ENCODE data around the gene CAAP1.
"Not testable (repeated sequence)": the region's sequence is repeated elsewhere in the genome, so short reads cannot be mapped to it uniquely, and the experiment has no call there.

Gene CAAP1

GRCh38 chr9:26892251-26893029 is at the start of gene CAAP1:
Gene CAAP1, minus strand, starts transcription at chr9:26892802. Its CDS starts 87 bp downstream, at chr9:26892715.
- DNase-seq, result peak; percentile 67

GRCh38 chr9:26940779-26941178 is 48.2 kb upstream of the CAAP1 start:
- DNase-seq, result no peak

- DNase-seq, result no peak
These were observed 47.5 kb upstream of the CAAP1 start for GRCh38 chr9:26939955-26940711.

DNA sequence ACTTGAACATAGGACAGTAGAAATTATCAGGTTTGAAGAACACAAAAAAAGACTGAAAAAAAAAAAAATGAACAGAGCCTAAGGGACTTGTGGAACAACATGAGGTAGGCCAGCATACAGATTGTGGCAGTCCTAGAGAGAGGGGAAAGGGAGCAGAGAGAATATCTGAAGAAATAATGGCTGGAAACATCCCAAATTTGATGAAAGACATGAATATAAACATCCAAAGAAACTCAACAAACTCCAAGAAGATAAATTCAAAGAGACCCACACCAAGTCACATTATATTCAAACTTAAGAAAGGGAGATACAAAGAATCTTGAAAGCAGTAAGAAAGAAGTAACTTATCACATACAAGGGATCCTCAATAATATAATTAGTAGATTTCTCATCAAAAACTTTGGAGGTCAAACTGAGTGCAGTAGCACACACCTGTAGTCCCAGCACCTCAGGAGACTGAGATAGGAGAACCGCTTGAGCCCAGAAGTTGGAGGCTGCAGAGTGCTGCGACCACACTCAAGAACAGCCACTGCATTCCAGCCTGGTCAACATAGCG is 45.3 kb upstream of the CAAP1 start:
- no peak for DNase-seq

DNA sequence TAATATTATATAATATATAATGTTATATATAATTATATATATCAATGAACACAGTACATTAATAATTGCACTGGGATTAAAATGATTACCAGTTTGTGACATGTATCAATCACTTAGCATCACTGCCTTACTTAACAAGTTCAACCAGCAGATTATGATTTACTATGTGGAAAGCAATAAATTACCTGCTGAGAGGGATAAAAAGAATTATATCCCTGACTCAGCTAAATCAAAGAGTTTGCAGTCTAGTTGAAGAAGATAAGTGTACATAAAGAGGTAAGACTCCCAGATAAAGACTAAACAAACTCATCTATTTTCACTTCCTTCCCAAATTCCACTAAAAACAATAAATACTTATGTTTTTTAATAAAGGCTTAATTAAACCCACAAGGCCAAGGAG is 43.2 kb upstream of the CAAP1 start:
- DNase-seq, result no peak

DNA sequence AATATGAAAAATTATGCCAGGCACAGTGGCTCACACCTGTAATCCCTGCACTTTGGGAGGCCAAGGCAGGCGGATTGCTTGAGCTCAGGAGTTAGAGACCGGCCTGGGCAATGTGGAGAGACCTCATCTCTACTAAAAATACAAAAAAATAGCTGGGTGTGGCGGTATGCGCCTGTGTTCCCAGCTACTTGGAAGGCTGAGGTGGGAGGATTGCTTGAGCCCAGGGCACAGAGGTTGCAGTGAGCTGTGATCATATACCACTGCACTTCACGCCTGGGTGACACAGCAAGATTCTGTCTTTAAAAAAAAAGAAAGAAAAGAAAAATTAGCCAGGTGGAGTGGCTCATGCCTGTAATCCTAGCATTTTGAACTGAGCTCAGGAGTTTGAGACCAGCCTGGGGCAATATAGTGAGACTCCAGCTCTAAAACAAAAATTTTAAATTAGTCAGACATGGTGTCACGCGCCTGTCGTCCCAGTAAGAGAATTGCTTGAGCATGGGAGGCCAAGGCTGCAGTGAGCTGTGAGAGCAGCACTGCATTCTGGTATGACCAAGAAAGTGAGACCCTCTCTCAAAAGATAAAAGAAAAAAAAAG is 36.4 kb upstream of the CAAP1 start:
- DNase-seq, result no peak

DNA sequence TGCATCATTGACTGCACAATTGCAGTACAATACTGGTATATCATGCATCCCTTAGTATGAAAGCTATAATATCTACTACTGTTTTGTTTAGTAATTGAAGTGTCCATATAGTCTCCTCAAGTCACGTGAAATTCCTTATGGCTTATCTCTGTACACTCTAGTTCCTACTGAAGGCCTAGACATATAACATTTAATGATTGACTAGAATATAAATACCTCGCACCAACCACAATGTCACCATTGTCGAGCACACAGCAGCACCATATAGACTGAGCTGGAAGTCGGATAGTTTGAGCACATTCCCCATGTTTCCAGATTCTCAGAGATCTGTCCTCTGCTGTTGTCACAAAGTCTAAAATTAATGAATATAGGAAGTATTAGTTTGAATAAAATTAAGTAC is 33.0 kb upstream of the CAAP1 start:
- no peak for DNase-seq

GRCh38 chr9:26919698-26920097 is 27.1 kb upstream of the CAAP1 start:
- DNase-seq, result no peak

DNA sequence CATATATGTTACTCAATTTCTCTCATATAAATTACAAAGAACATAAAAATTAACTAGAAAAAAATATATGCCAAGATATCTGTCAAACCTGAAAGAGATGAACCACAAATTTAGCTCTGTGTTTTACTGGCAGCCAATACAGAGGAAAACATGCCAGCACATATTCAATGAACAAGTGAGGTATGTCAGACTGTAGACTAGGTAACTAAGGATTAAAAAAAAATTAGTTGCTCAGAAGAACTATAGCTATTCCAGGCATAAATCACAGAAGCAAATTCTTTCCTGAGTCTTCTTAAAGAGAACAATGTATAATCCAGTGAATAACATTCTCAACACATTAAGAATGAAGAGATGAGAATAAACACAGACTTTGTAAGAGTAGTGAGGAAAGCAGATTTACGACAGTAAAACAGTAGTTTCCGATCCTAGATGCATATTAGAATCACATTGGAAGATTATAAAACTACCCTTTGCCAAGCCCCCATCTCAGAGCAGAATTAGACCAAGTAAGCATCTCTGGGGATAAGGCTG is 20.6 kb upstream of the CAAP1 start:
- DNase-seq, result no peak

DNA sequence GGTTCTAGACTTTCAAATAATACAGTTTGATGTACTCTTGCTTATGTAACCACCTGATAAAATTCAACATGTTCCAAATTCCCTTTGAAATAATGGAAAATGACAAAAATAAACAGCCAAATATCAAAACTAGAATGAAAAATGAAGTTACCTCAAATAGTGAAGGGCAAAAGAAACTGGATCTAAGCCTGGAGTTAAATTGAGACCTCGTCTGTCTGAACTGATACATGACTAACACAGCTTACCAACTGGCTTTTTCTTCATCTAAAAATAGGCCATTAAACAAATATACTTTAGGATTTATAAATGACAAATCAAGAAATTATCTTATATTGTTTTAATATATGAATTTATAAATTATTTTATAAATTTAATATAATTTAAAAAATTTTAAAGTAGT is 12.1 kb upstream of the CAAP1 start:
- no peak for DNase-seq

DNA sequence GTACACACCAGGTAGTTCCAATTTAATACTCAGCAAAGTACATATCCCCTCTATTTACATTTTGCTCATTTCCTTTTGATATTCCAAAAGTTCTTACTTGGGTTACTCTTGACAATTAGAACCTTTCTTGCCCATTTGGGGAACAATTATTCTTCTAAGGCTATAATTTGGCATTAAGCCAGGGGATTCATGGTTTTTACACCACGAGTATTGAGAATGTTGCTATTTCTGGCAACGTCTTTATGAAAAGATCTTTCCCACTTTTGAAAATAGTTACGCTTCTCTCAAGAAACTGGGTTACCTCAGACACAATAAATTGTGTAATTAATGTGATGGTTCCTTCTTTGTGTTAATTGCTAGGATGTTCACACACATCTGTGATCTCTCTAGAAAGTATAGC is 11.5 kb upstream of the CAAP1 start:
- no peak for DNase-seq

DNA sequence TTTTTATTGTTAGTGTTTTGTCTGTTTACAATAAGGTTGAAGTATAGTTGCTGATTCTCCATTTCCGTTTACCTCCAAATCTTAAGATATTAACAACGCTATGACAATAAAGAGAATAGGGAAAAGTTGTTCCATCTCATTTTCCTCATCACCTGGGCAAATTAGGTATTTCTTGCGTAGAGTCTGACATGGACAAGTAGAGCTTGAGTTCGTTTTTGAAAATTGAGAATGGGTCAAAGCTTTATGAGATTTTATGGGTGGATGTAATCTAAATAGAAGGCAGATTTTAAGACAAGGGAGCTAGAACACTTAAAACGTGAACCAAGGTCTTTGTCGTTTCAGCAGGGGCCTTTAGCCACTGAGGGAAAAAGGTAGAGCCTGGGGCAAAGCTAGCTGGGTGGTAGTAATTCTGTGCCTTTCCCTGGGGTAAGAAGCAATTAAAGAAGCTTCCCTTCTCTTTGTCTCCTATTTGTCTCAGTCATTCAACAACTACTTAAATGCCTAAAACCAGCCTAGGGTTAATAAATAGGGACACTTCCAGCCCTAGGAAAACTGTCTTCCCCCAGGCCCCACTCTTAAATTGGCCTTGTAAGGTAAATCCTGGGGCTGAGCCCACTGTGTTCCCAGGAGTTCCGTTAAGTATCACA is 551 bp upstream of the CAAP1 start:
- DNase-seq, result no peak

GRCh38 chr9:26891726-26892125 is 876 bp downstream of the CAAP1 start:
- DNase-seq, result no peak

GRCh38 chr9:26888271-26888670 is 4.3 kb downstream of the CAAP1 start:
- no peak for DNase-seq

DNA sequence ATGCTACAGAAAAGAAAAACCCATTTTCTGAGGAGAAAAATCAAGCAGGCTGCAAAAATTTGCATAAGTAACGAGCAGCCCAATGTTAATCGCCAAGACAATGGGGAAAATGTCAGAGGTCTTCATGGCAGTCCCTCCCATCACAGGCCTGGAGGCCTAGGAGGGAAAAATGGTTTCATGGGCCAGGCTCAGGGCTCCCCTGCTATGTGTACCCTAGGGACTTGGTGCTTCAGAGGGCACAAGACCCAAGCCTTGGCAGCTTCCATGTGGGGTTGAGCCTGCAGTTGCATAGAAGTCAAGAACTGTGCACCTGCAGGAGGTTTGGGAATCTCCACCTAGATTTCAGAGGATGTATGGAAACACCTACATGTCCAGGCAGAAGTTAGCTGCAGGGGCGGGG is 10.4 kb downstream of the CAAP1 start:
- DNase-seq, result no peak

- no peak for DNase-seq
These were observed 12.3 kb downstream of the CAAP1 start for GRCh38 chr9:26880262-26880661.

DNA sequence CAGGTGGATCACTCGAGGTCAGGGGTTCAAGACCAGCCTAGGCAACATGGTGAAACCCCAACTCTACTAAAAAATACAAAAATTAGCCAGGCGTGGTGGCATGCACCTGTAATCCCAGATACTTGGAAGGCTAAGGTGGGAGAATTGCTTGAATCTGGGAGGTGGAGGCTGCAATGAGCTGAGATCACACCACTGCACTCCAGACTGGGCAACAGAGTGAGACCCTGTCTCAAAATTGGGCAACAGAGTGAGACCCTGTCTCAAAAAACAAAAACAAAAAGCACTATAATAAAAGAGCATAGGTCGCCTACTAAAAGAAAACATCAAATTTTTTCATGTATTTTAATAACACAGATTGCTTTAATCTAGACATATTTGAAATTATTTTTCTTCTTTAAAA is 17.4 kb downstream of the CAAP1 start:
- DNase-seq, result not testable (repeated sequence)

GRCh38 chr9:26870292-26870691 is 22.3 kb downstream of the CAAP1 start:
- DNase-seq, result no peak

- no peak for DNase-seq
These were observed 29.5 kb downstream of the CAAP1 start for GRCh38 chr9:26863074-26863473.

- DNase-seq, result no peak
These were observed 36.1 kb downstream of the CAAP1 start for GRCh38 chr9:26856413-26857032.

- no peak for DNase-seq
These were observed 41.6 kb downstream of the CAAP1 start for GRCh38 chr9:26850995-26851394.

- DNase-seq, result no peak
These were observed 58.8 kb downstream of the CAAP1 start for GRCh38 chr9:26833792-26834191.

Measured in NCI-H2171 (cell line).